SK-N-SH (cell line): ENCODE results near the gene FALEC. TPM values are rescaled to one million over a fixed set of nuclear protein-coding genes. Genes with fewer than 3 reads are reported as not detected.
A peak's percentile ranks its signal among the peaks of the same experiment; 100 is the strongest.

Experiments used
- CTCF ChIA-PET: fragments of 300-600, 350-600 bp; formaldehyde crosslinking; extraction: SDS; loops from one replicate; lab custom pipeline; 2021; lab: Yijun Ruan, JAX
- POLR2A ChIA-PET: fragments of 350-600 bp; sonication (Branson Sonifier 250); formaldehyde crosslinking; extraction: SDS; loops from one replicate; lab custom pipeline; 2020; ENCODE audit warnings: antibody characterized with exemption, inconsistent platforms; lab: Yijun Ruan, JAX
- DNase-seq: peaks from one replicate; pipeline ENCODE4 v3.0.0; 2012
- H2AFZ ChIP-seq: fragments of 200-600 bp; sonication (generic); 2 replicates; pipeline ENCODE4 v1.8.1; 2016; ENCODE audit warnings: antibody characterized with exemption, mild to moderate bottlenecking, low read depth
- H3F3A ChIP-seq: fragments of 200-600 bp; sonication (generic); replicated peaks from 2 replicates; pipeline ENCODE3; 2016; ENCODE audit warnings: antibody characterized with exemption, mild to moderate bottlenecking; ENCODE audit not compliant: insufficient read depth
- H3K27ac ChIP-seq, 2 experiments: fragments of 200-500 bp in 1 of 2; fragments of 200-600 bp in 1 of 2; sonication (Bioruptor generic) in 1 of 2; sonication (generic), shearing (Covaris generic) in 1 of 2; 2 replicates each; pipeline versions ENCODE4 v1.5.1 to v1.6.1; 2014 to 2016; ENCODE audit warnings: low read depth in 2 of 2, inconsistent platforms in 1 of 2, low read length in 1 of 2, mild to moderate bottlenecking in 1 of 2, mixed read lengths in 1 of 2
- H3K27me3 ChIP-seq: fragments of 200-600 bp; sonication (generic), shearing (Covaris generic); 2 replicates; pipeline ENCODE4 v1.6.1; 2016; ENCODE audit warnings: mixed run types; ENCODE audit not compliant: insufficient read depth
- H3K36me3 ChIP-seq, 2 experiments: fragments of 200-500 bp in 1 of 2; fragments of 200-600 bp in 1 of 2; sonication (Bioruptor generic) in 1 of 2; sonication (generic) in 1 of 2; replicated peaks in 1 of 2; 2 replicates each; pipeline versions ENCODE3 to v1.5.1; 2014 to 2016; ENCODE audit warnings: low read length in 1 of 2, mild to moderate bottlenecking in 1 of 2; ENCODE audit not compliant: insufficient read depth in 2 of 2, control insufficient read depth in 1 of 2
- H3K4me1 ChIP-seq, 2 experiments: fragments of 200-500 bp in 1 of 2; fragments of 200-600 bp in 1 of 2; sonication (Bioruptor generic) in 1 of 2; sonication (generic), shearing (Covaris generic) in 1 of 2; 2 replicates each; pipeline versions ENCODE4 v1.5.1 to v1.6.1; 2014 to 2016; ENCODE audit warnings: low read depth in 1 of 2, low read length in 1 of 2, mixed run types in 1 of 2; ENCODE audit not compliant: insufficient read depth in 2 of 2, control insufficient read depth in 1 of 2
- H3K4me2 ChIP-seq: fragments of 200-600 bp; sonication (generic), shearing (Covaris generic); 2 replicates; pipeline ENCODE4 v1.6.1; 2017; ENCODE audit warnings: mixed run types
- H3K4me3 ChIP-seq, 2 experiments: fragments of 200-500 bp in 1 of 2; fragments of 200-600 bp in 1 of 2; sonication (Bioruptor generic) in 1 of 2; sonication (generic), shearing (Covaris generic) in 1 of 2; 2 replicates each; pipeline versions ENCODE4 v1.5.1 to v1.8.1; 2014 to 2016; ENCODE audit warnings: low read depth in 2 of 2, inconsistent platforms in 1 of 2, low read length in 1 of 2, mild to moderate bottlenecking in 1 of 2, mixed read lengths in 1 of 2, moderate library complexity in 1 of 2
- H3K79me2 ChIP-seq: fragments of 200-600 bp; sonication (generic); 2 replicates; pipeline ENCODE4 v1.8.1; 2017; ENCODE audit warnings: mild to moderate bottlenecking; ENCODE audit not compliant: insufficient read depth
- H3K9ac ChIP-seq: fragments of 200-600 bp; sonication (generic); 2 replicates; pipeline ENCODE4 v1.6.1; 2017; ENCODE audit warnings: mixed run types
- H3K9me2 ChIP-seq: fragments of 200-600 bp; sonication (generic); 2 replicates; pipeline ENCODE4 v1.6.1; 2017; ENCODE audit warnings: mixed run types
- H3K9me3 ChIP-seq: fragments of 200-600 bp; sonication (generic); 2 replicates; pipeline ENCODE4 v1.6.1; 2017; ENCODE audit warnings: mixed run types, mild to moderate bottlenecking, moderate library complexity
- H4K20me1 ChIP-seq: fragments of 200-600 bp; sonication (generic); 2 replicates; pipeline ENCODE4 v1.6.1; 2017; ENCODE audit warnings: mild to moderate bottlenecking, mixed run types; ENCODE audit not compliant: insufficient read depth
- GABPA ChIP-seq: IDR thresholded peaks from 2 replicates; pipeline ENCODE4 v1.4.0; 2012; ENCODE audit warnings: low read depth, mild to moderate bottlenecking
- POLR2AphosphoS5 ChIP-seq: IDR thresholded peaks from 2 replicates; pipeline ENCODE4 v1.6.1; 2012; ENCODE audit warnings: low read depth, low read length
- SMC3 ChIP-seq: IDR thresholded peaks from 2 replicates; pipeline ENCODE4 v1.6.1; 2012; ENCODE audit warnings: low read depth, low read length, improper control_type of control experiment
- TCF12 ChIP-seq: IDR thresholded peaks from 2 replicates; pipeline ENCODE4 v1.4.0; 2012
- WGBS: methylation state at CpG from one replicate; pipeline ENCODE4 v1.1.6; 2017; ENCODE audit warnings: low lambda C conversion rate; 5-methylcytosine and 5-hydroxymethylcytosine counted together
- polyA plus RNA-seq, 3 experiments: library from polyadenylated mRNA; depleted of rRNA; stranded (reverse); fragments of >200 nt; gene quantifications; 2 replicates each; pipeline ENCODE4 v1.2.3, GENCODE V29; 2012
- TF ChIP-seq, protein P1 (sequence below): fragments of 150-350 bp; IDR thresholded peaks from 2 replicates; pipeline ENCODE4 v1.6.1; 2016; ENCODE audit warnings: mild to moderate bottlenecking, low read depth, low read length
- TF ChIP-seq, protein P2 (sequence below): IDR thresholded peaks from 2 replicates; pipeline ENCODE4 v1.4.0; 2012; ENCODE audit warnings: low read depth, borderline replicate concordance
- TF ChIP-seq, protein P3 (sequence below): IDR thresholded peaks from 2 replicates; pipeline ENCODE4 v1.4.0; 2012; ENCODE audit warnings: low read depth, borderline replicate concordance

FALEC gene
- polyA plus RNA-seq, 1 of the 3 experiments (the other 2 are of a cell fraction) = 0.72 TPM

DNA sequence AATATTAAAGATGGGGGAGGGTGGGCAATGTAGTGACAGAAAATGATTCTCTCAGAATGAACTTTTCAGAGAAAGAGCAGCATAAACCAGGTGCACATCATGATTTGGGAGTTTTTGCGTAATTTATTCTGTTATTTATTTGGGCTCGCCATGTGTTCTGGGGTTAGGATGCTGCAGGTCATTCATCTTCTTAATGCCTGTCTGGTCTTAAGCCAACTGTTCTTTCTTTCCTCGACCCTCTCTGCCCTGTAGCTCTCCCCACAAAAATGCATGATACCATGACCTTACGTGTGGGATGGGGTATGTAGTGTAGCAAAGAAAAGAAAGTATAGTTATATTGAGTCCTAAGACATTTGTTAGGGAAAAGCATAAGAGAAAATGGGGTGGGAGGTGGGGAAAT, 40.7 kb upstream of the FALEC start (continued):
- TF ChIP-seq, protein P1, sequence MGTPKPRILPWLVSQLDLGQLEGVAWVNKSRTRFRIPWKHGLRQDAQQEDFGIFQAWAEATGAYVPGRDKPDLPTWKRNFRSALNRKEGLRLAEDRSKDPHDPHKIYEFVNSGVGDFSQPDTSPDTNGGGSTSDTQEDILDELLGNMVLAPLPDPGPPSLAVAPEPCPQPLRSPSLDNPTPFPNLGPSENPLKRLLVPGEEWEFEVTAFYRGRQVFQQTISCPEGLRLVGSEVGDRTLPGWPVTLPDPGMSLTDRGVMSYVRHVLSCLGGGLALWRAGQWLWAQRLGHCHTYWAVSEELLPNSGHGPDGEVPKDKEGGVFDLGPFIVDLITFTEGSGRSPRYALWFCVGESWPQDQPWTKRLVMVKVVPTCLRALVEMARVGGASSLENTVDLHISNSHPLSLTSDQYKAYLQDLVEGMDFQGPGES = no peak

DNA sequence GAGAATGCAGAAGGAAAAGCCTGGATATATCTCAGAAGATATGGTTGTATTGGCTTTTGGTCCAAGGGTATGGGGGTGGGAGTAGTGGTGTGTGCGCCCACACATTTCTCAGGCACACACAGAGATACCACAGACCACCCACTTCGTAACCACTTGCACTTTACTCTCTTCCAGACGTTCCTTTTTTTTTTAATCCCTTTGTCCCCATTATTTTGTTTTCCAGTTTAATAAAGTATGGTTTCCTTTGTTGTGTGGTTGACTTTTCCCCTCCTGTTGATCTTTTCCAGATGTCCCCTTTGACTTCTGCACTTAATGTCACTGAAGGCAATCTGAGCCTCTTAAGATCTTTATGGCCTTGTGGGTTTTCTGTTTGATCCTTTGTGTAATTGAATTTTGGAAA, 38.8 kb upstream of the FALEC start:
- H3K36me3 ChIP-seq = peaks cover 8 to 33% of the 10 kb centered on the region in 2 experiments
- H4K20me1 ChIP-seq = no peaks in the 10 kb centered on the region
- no peak overlapping the region for H3K4me3 ChIP-seq
- H3K9me3 ChIP-seq = no peaks in the 10 kb centered on the region
- 74% methylated on average over 3 of the region's 3 CpGs for WGBS
- H3K4me2 ChIP-seq = no peak overlapping the region
- no peak overlapping the region for H2AFZ ChIP-seq
- no peaks in the 10 kb centered on the region for H3K79me2 ChIP-seq
- DNase-seq = no peak
- POLR2A ChIA-PET = interaction anchor here (0.7 kb wide), 1 partner anchor 110 kb away, joined by 3 read pairs; no protein-coding TSS in a partner anchor
- H3K4me1 ChIP-seq = no peaks in the 10 kb centered on the region; a peak in 1 of 4 replicates
- H3K9ac ChIP-seq = no peak overlapping the region
- CTCF ChIA-PET = no interaction called here
- no peaks in the 10 kb centered on the region for H3K9me2 ChIP-seq
- TF ChIP-seq TCF12 = peak; percentile 24; the same call in 1 of the 2 replicates
- TF ChIP-seq, protein P2, sequence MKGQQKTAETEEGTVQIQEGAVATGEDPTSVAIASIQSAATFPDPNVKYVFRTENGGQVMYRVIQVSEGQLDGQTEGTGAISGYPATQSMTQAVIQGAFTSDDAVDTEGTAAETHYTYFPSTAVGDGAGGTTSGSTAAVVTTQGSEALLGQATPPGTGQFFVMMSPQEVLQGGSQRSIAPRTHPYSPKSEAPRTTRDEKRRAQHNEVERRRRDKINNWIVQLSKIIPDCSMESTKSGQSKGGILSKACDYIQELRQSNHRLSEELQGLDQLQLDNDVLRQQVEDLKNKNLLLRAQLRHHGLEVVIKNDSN = no peak
- no peaks in the 10 kb centered on the region for H3K27me3 ChIP-seq
- H3F3A ChIP-seq = no peaks in the 10 kb centered on the region
- no peak overlapping the region for H3K27ac ChIP-seq

DNA sequence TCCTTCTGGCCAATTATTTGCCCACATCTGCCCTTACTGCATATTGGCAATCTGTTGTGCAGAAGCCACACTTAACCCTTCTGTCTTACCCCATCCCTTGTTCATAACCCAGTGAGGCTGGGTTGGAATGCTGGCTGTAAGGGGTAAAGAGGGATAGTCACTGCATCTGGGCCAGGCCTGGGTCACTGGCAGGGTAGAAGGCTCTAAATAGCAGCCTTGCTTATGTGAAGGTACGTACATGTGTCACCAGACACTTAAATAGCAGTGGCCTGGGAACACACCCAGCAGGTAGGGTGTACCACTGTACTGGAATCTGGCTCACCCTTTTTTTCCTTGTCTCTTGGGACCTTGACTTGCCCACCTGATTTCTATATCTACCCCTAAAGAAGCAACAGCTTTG, 38.2 kb upstream of the FALEC start:
- POLR2A ChIA-PET = interaction anchor here (0.5 kb wide), 1 partner anchor 107 kb away, joined by 4 read pairs; no protein-coding TSS in a partner anchor
- H3K27ac ChIP-seq = no peak overlapping the region

More for the DNA sequence above, 38.2 kb upstream of the FALEC start:
- no peak overlapping the region for H2AFZ ChIP-seq
- H3K27me3 ChIP-seq = no peaks in the 10 kb centered on the region
- CTCF ChIA-PET = no interaction called here
- H3K4me1 ChIP-seq = no peaks in the 10 kb centered on the region; a peak in 1 of 4 replicates
- no peak for DNase-seq
- no peaks in the 10 kb centered on the region for H4K20me1 ChIP-seq
- no peaks in the 10 kb centered on the region for H3K9me3 ChIP-seq
- H3K9ac ChIP-seq = no peak overlapping the region
- H3F3A ChIP-seq = no peaks in the 10 kb centered on the region
- H3K4me3 ChIP-seq = no peak overlapping the region
- TF ChIP-seq SMC3 (no peak), POLR2AphosphoS5 (no peak), GABPA (no peak)
- TF ChIP-seq, protein P3, sequence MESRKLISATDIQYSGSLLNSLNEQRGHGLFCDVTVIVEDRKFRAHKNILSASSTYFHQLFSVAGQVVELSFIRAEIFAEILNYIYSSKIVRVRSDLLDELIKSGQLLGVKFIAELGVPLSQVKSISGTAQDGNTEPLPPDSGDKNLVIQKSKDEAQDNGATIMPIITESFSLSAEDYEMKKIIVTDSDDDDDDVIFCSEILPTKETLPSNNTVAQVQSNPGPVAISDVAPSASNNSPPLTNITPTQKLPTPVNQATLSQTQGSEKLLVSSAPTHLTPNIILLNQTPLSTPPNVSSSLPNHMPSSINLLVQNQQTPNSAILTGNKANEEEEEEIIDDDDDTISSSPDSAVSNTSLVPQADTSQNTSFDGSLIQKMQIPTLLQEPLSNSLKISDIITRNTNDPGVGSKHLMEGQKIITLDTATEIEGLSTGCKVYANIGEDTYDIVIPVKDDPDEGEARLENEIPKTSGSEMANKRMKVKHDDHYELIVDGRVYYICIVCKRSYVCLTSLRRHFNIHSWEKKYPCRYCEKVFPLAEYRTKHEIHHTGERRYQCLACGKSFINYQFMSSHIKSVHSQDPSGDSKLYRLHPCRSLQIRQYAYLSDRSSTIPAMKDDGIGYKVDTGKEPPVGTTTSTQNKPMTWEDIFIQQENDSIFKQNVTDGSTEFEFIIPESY = no peak
- TF ChIP-seq, all 33 proteins: peak for 0
- Histone ChIP-seq H3K4me2 (no peak overlapping the region), H3K36me3 (peaks cover 3 to 28% of the 10 kb centered on the region in 2 experiments), H3K79me2 (no peaks in the 10 kb centered on the region), H3K9me2 (no peaks in the 10 kb centered on the region)
- WGBS = 88% methylated on average over 1 of the region's 1 CpG
